SK-N-MC (cell line): Measurements from ENCODE around the gene METTL16.

Experiments
- EZH2 ChIP-seq: fragments of 200-600 bp; sonication (generic); IDR thresholded peaks from one replicate; pipeline ENCODE4 v1.6.1; 2017; ENCODE audit warnings: antibody characterized with exemption
- FOXP2 ChIP-seq: optimal IDR thresholded peaks from 2 replicates; pipeline ENCODE3; 2011; ENCODE audit warnings: mild to moderate bottlenecking, moderate library complexity; ENCODE audit not compliant: insufficient read depth; ENCODE audit errors: extremely low read length, control extremely low read depth
- POLR2AphosphoS5 ChIP-seq: IDR thresholded peaks from 2 replicates; pipeline ENCODE4 v1.6.1; 2012; ENCODE audit warnings: mild to moderate bottlenecking, low read depth, low read length, borderline replicate concordance

GRCh38 chr17:2423271-2423670, 88.4 kb downstream of the METTL16 start:
- TF ChIP-seq EZH2 = no peak
- TF ChIP-seq POLR2AphosphoS5 = no peak
- TF ChIP-seq FOXP2 = no peak
